Ishikawa (cell line): ENCODE data around the gene ZNF770.
A peak's percentile ranks its signal among the peaks of the same experiment; 100 is the strongest.

Source experiments
- CEBPB ChIP-seq: IDR thresholded peaks from 2 replicates; pipeline ENCODE4 v1.6.1; 2012
- CREB1 ChIP-seq: IDR thresholded peaks from 2 replicates; pipeline ENCODE4 v1.6.1; 2012; ENCODE audit warnings: low read depth
- EGR1 ChIP-seq: IDR thresholded peaks from 2 replicates; pipeline ENCODE4 v1.6.1; 2012
- EP300 ChIP-seq: IDR thresholded peaks from 2 replicates; pipeline ENCODE4 v1.6.1; 2012; ENCODE audit warnings: borderline replicate concordance
- FOXM1 ChIP-seq: IDR thresholded peaks from 2 replicates; pipeline ENCODE4 v1.6.1; 2012; ENCODE audit warnings: low read depth, borderline replicate concordance
- MAX ChIP-seq: IDR thresholded peaks from 2 replicates; pipeline ENCODE4 v1.6.1; 2012
- NFIC ChIP-seq: IDR thresholded peaks from 2 replicates; pipeline ENCODE4 v1.6.1; 2012
- RAD21 ChIP-seq: IDR thresholded peaks from 2 replicates; pipeline ENCODE4 v1.6.1; 2012; ENCODE audit warnings: low read depth
- REST ChIP-seq: IDR thresholded peaks from 2 replicates; pipeline ENCODE4 v1.6.1; 2012; ENCODE audit warnings: low read depth, mild to moderate bottlenecking
- TAF1 ChIP-seq: IDR thresholded peaks from 2 replicates; pipeline ENCODE4 v1.6.1; 2012; ENCODE audit warnings: low read depth, mild to moderate bottlenecking
- TCF12 ChIP-seq: IDR thresholded peaks from 2 replicates; pipeline ENCODE4 v1.6.1; 2012; ENCODE audit warnings: low read depth
- TEAD4 ChIP-seq: IDR thresholded peaks from 2 replicates; pipeline ENCODE4 v1.6.1; 2012
- YY1 ChIP-seq: IDR thresholded peaks from 2 replicates; pipeline ENCODE4 v1.6.1; 2012; ENCODE audit warnings: low read depth
- ZBTB7A ChIP-seq: IDR thresholded peaks from 2 replicates; pipeline ENCODE4 v1.6.1; 2012; ENCODE audit warnings: low read depth
- TF ChIP-seq, protein P1 (sequence below): IDR thresholded peaks from 2 replicates; pipeline ENCODE4 v1.6.1; 2012

Gene ZNF770

GRCh38 chr15:34986326-34986725 is 1.8 kb downstream of the ZNF770 start:
- TF ChIP-seq FOXM1 (no peak), TAF1 (no peak), EP300 (no peak), EGR1 (no peak), MAX (no peak), CREB1 (no peak), CEBPB (no peak), NFIC (no peak), YY1 (no peak), TCF12 (no peak), ZBTB7A (no peak)
- TF ChIP-seq, protein P1, sequence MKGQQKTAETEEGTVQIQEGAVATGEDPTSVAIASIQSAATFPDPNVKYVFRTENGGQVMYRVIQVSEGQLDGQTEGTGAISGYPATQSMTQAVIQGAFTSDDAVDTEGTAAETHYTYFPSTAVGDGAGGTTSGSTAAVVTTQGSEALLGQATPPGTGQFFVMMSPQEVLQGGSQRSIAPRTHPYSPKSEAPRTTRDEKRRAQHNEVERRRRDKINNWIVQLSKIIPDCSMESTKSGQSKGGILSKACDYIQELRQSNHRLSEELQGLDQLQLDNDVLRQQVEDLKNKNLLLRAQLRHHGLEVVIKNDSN = no peak

GRCh38 chr15:34984889-34985630 is 3.0 kb downstream of the ZNF770 start:
- TF ChIP-seq REST = no peak
- peak; percentile 37; the same call in 1 of the 2 replicates for TF ChIP-seq NFIC

GRCh38 chr15:34976743-34977142 is 11.3 kb downstream of the ZNF770 start:
- TF ChIP-seq, protein P1 = no peak
- TF ChIP-seq CEBPB (no peak), TEAD4 (no peak), NFIC (no peak), TAF1 (no peak), FOXM1 (no peak), EGR1 (no peak), ZBTB7A (no peak), RAD21 (no peak), MAX (no peak), TCF12 (no peak), YY1 (no peak), CREB1 (no peak), REST (no peak), EP300 (no peak)

DNA sequence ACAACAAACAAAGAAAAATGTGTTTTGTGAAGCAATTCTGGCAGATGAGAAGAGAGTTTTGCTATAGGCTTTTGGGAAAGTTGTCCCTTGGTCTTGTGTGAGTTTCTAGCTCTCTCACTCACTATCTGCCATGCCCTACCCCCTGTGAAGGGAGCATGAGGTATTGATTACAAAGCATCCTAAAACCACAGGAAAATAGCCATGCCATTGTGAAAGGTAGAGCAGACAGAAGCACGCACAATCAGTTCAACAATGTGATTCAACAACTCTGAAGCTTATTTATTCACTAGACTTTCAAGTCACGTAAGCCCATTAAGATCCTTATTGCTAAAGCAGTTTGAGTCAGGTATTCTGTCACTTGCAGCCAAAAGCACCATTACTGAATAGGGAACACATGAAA is 12.0 kb downstream of the ZNF770 start:
- TF ChIP-seq FOXM1 = no peak
- TF ChIP-seq TEAD4 = no peak
- TF ChIP-seq, protein P1 = no peak
- no peak for TF ChIP-seq EGR1
- no peak for TF ChIP-seq MAX
- TF ChIP-seq YY1 = no peak
- no peak for TF ChIP-seq TAF1
- no peak for TF ChIP-seq CREB1
- TF ChIP-seq CEBPB = no peak
- no peak for TF ChIP-seq REST
- no peak for TF ChIP-seq EP300
- TF ChIP-seq ZBTB7A = no peak
- TF ChIP-seq NFIC = no peak
- TF ChIP-seq TCF12 = no peak
- TF ChIP-seq RAD21 = no peak
